Breast epithelium (tissue), 3 donors: Measurements from ENCODE around the gene TTC28.
"Not testable (repeated sequence)": the region's sequence is repeated elsewhere in the genome, so short reads cannot be mapped to it uniquely, and the experiment has no call there.

ENCODE experiments used
- CTCF ChIP-seq, 3 donors: fragments of 450-650 bp; IDR thresholded peaks; one replicate each; pipeline ENCODE4 v1.5.1; 2016 to 2017; ENCODE audit warnings: antibody characterized with exemption in 3 of 3, mild to moderate bottlenecking in 3 of 3, moderate library complexity in 3 of 3
- POLR2A ChIP-seq: fragments of 450-650 bp; IDR thresholded peaks from one replicate; pipeline ENCODE4 v1.6.1; 2016; ENCODE audit warnings: antibody characterized with exemption, mild to moderate bottlenecking, moderate library complexity
- POLR2AphosphoS5 ChIP-seq, 3 donors: sonication (generic); formaldehyde crosslinking; IDR thresholded peaks; one replicate each; pipeline ENCODE4 v1.6.1; 2017; ENCODE audit warnings: antibody characterized with exemption in 3 of 3

GRCh38 chr22:28693041-28693760, 13.6 kb upstream of the TTC28 start:
- TF ChIP-seq CTCF (IDR thresholded peaks at IDR 0.05); POLR2A; POLR2AphosphoS5 (IDR thresholded peaks at IDR 0.05): not testable (repeated sequence)
